ENCODE measurements around the gene BTD. TPM values are rescaled to one million over a fixed set of nuclear protein-coding genes. Genes with fewer than 3 reads are reported as not detected.

Gene BTD
- total RNA-seq, 1 donor from 2014 or later: 2.6 TPM

GRCh38 chr3:15693355-15693754 is 91.8 kb downstream of the BTD start:
- no peaks in the 10 kb centered on the region for H3K27me3 Mint-ChIP-seq (ENCODE audit: insufficient read depth)
- intact Hi-C loops (cut with micrococcal nuclease): loop anchor here (5.0 kb wide), 1 partner anchor 119 kb away; no protein-coding TSS in a partner anchor

GRCh38 chr3:15694628-15695027 is 93.1 kb downstream of the BTD start:
- no peak for DNase-seq (ENCODE audit: low spot score)
- H3K36me3 Mint-ChIP-seq (ENCODE audit: low read depth): peaks cover 50% of the 10 kb centered on the region
- H3K27me3 Mint-ChIP-seq (ENCODE audit: insufficient read depth): no peaks in the 10 kb centered on the region
- intact Hi-C loops (cut with micrococcal nuclease): loop anchor here (2.0 to 5.0 kb wide), 2 partner anchors 14 to 118 kb away; no protein-coding TSS in a partner anchor
- no peaks in the 10 kb centered on the region for H3K9me3 Mint-ChIP-seq
- no peak overlapping the region for H3K27ac Mint-ChIP-seq
- peaks cover 8% of the 10 kb centered on the region for H3K4me1 Mint-ChIP-seq (ENCODE audit: low read depth)
- no peak overlapping the region for H3K4me3 Mint-ChIP-seq

More at GRCh38 chr3:15693355-15693754, 91.8 kb downstream of the BTD start:
- DNase-seq (ENCODE audit: low spot score): no peak
- peaks cover 8% of the 10 kb centered on the region for H3K4me1 Mint-ChIP-seq (ENCODE audit: low read depth)
- no peak overlapping the region for H3K27ac Mint-ChIP-seq
- H3K36me3 Mint-ChIP-seq (ENCODE audit: low read depth): peaks cover 50% of the 10 kb centered on the region
- H3K4me3 Mint-ChIP-seq: no peak overlapping the region
- no peaks in the 10 kb centered on the region for H3K9me3 Mint-ChIP-seq

Other genes with a start within 250 kb of the BTD start
- gene METTL6, start 174.2 kb upstream of the BTD start, total RNA-seq: 15.0 and 15.8 TPM in 2 replicates
- gene EAF1, start 174.1 kb upstream of the BTD start, total RNA-seq: 27.3 and 27.8 TPM in 2 replicates
- gene COLQ, start 80.0 kb upstream of the BTD start, total RNA-seq: 0.65 and 0.96 TPM in 2 replicates
- gene HACL1, start 176 bp upstream of the BTD start, total RNA-seq: 21.4 and 24.8 TPM in 2 replicates
- 39.6 and 42.9 TPM in 2 replicates for gene ANKRD28, start 196.2 kb downstream of the BTD start, total RNA-seq